Loucy (cell line): ENCODE measurements around the gene TTC6.

Experiments used
- H2AFZ ChIP-seq: fragments of 200-600 bp; sonication (generic); 2 replicates; pipeline ENCODE4 v1.6.0; 2016; ENCODE audit warnings: antibody characterized with exemption, mild to moderate bottlenecking, low read length, moderate library complexity
- H3F3A ChIP-seq: fragments of 200-600 bp; 2 replicates; pipeline ENCODE4 v1.6.0; 2016; ENCODE audit warnings: antibody characterized with exemption, low read depth, mild to moderate bottlenecking
- H3K27me3 ChIP-seq: fragments of 200-600 bp; sonication (generic); 2 replicates; pipeline ENCODE4 v1.6.1; 2014; ENCODE audit warnings: low read length, mild to moderate bottlenecking; ENCODE audit not compliant: insufficient read depth, poor library complexity, severe bottlenecking
- H3K36me3 ChIP-seq: fragments of 200-600 bp; sonication (generic); 2 replicates; pipeline ENCODE4 v1.6.1; 2016; ENCODE audit warnings: low read length; ENCODE audit not compliant: insufficient read depth
- H3K4me1 ChIP-seq: fragments of 200-600 bp; sonication (generic); 2 replicates; pipeline ENCODE4 v1.5.1; 2014; ENCODE audit warnings: low read length, mild to moderate bottlenecking; ENCODE audit not compliant: insufficient read depth, poor library complexity, severe bottlenecking
- H3K4me2 ChIP-seq: fragments of 200-600 bp; sonication (generic); 2 replicates; pipeline ENCODE4 v1.6.0; 2014; ENCODE audit warnings: antibody characterized with exemption, low read length, low read depth, mild to moderate bottlenecking; ENCODE audit not compliant: poor library complexity, severe bottlenecking
- H3K4me3 ChIP-seq: fragments of 200-600 bp; sonication (generic); 2 replicates; pipeline ENCODE4 v1.5.1; 2014; ENCODE audit warnings: low read length, mild to moderate bottlenecking, mixed read lengths; ENCODE audit not compliant: poor library complexity, severe bottlenecking
- H3K79me2 ChIP-seq: fragments of 200-600 bp; sonication (generic); 2 replicates; pipeline ENCODE4 v1.6.1; 2014; ENCODE audit warnings: low read length; ENCODE audit not compliant: insufficient read depth
- H3K9ac ChIP-seq: fragments of 200-600 bp; sonication (generic); 2 replicates; pipeline ENCODE4 v1.6.0; 2014; ENCODE audit warnings: mild to moderate bottlenecking, low read depth, low read length, moderate library complexity; ENCODE audit not compliant: poor library complexity, severe bottlenecking
- H3K9me2 ChIP-seq: fragments of 200-600 bp; sonication (generic); replicated peaks from 2 replicates; pipeline ENCODE4 v1.6.1; 2016; ENCODE audit warnings: low read depth, low read length, mixed read lengths
- H3K9me3 ChIP-seq: fragments of 200-600 bp; sonication (generic); 2 replicates; pipeline ENCODE4 v1.6.1; 2014; ENCODE audit warnings: mild to moderate bottlenecking, antibody characterized with exemption, low read length, low read depth; ENCODE audit not compliant: insufficient read depth
- H4K20me1 ChIP-seq: fragments of 200-600 bp; sonication (generic); 2 replicates; pipeline ENCODE4 v1.6.0; 2014; ENCODE audit warnings: antibody characterized with exemption, low read length, mild to moderate bottlenecking; ENCODE audit not compliant: insufficient read depth, poor library complexity, severe bottlenecking
- CTCF ChIP-seq: fragments of 200-600 bp; sonication (generic); conservative IDR thresholded peaks from 2 replicates; pipeline ENCODE4 v1.5.1; 2014; ENCODE audit warnings: mild to moderate bottlenecking, antibody characterized with exemption, low read length
- EZH2phosphoT487 ChIP-seq: fragments of 200-600 bp; IDR thresholded peaks from 2 replicates; pipeline ENCODE4 v1.6.1; 2018; ENCODE audit warnings: antibody characterized with exemption, mild to moderate bottlenecking, moderate library complexity, borderline replicate concordance

The TTC6 gene

GRCh38 chr14:37601865-37602264, 6.4 kb downstream of the TTC6 start:
- Histone ChIP-seq H3K9ac (no peak overlapping the region), H3F3A (no peaks in the 10 kb centered on the region), H3K79me2 (no peaks in the 10 kb centered on the region), H3K4me2 (no peak overlapping the region), H3K4me3 (no peak overlapping the region), H3K9me2 (no peaks in the 10 kb centered on the region), H3K4me1 (no peaks in the 10 kb centered on the region), H2AFZ (no peak overlapping the region), H3K9me3 (peaks cover 2% of the 10 kb centered on the region; the same call in 1 of the 2 replicates), H3K36me3 (no peaks in the 10 kb centered on the region), H4K20me1 (no peaks in the 10 kb centered on the region), H3K27me3 (no peaks in the 10 kb centered on the region)
- TF ChIP-seq CTCF (no peak), EZH2phosphoT487 (no peak)

- H3K27me3 ChIP-seq, result no peaks in the 10 kb centered on the region
- TF ChIP-seq EZH2phosphoT487, result no peak
- no peak for TF ChIP-seq CTCF
- no peaks in the 10 kb centered on the region for H4K20me1 ChIP-seq
- H2AFZ ChIP-seq, result no peak overlapping the region
- H3K9ac ChIP-seq, result no peak overlapping the region
- H3K36me3 ChIP-seq, result no peaks in the 10 kb centered on the region
- H3K4me1 ChIP-seq, result no peaks in the 10 kb centered on the region
- peaks cover 2% of the 10 kb centered on the region; the same call in 1 of the 2 replicates for H3K9me3 ChIP-seq
- no peaks in the 10 kb centered on the region for H3K9me2 ChIP-seq
- no peaks in the 10 kb centered on the region for H3F3A ChIP-seq
- H3K79me2 ChIP-seq, result no peaks in the 10 kb centered on the region
- no peak overlapping the region for H3K4me3 ChIP-seq
- no peak overlapping the region for H3K4me2 ChIP-seq
Observed at GRCh38 chr14:37602605-37603453, 7.4 kb downstream of the TTC6 start.

- Histone ChIP-seq H2AFZ (no peak overlapping the region), H3K9me2 (no peaks in the 10 kb centered on the region), H3K27me3 (no peaks in the 10 kb centered on the region), H4K20me1 (no peaks in the 10 kb centered on the region), H3K79me2 (no peaks in the 10 kb centered on the region), H3K36me3 (no peaks in the 10 kb centered on the region), H3K4me3 (no peak overlapping the region), H3F3A (no peaks in the 10 kb centered on the region), H3K9me3 (peaks cover 2% of the 10 kb centered on the region; the same call in 1 of the 2 replicates), H3K4me1 (no peaks in the 10 kb centered on the region), H3K4me2 (no peak overlapping the region), H3K9ac (no peak overlapping the region)
- TF ChIP-seq CTCF, result no peak
Observed at GRCh38 chr14:37603688-37604251, 8.3 kb downstream of the TTC6 start.
